Measurements from ENCODE around the gene TMEM235.

TMEM235 gene

GRCh38 chr17:78210111-78210510, 21.3 kb upstream of the TMEM235 start:
- TF ChIP-seq FOXP2 (optimal IDR thresholded peaks at IDR 0.05; ENCODE audit: control extremely low read depth, extremely low read length, insufficient read depth) (no peak), EZH2 (IDR thresholded peaks at IDR 0.05) (no peak), POLR2AphosphoS5 (IDR thresholded peaks at IDR 0.05; ENCODE audit: borderline replicate concordance, low read depth, low read length) (no peak)
- DNase-seq (ENCODE audit: low read depth, low spot score): no peak

GRCh38 chr17:78211032-78211431, 20.4 kb upstream of the TMEM235 start:
- no peak for DNase-seq (ENCODE audit: low read depth, low spot score)
- Histone ChIP-seq H3K27ac (no peak overlapping the region), H3K9me3 (ENCODE audit: low read depth, low read length) (no peaks in the 10 kb centered on the region), H3K9ac (ENCODE audit: insufficient read length) (no peak overlapping the region), H3K36me3 (ENCODE audit: insufficient read depth, low read length) (peaks cover 6% of the 10 kb centered on the region), H3K4me3 (no peak overlapping the region)
- TF ChIP-seq EZH2 (IDR thresholded peaks at IDR 0.05): no peak
- TF ChIP-seq FOXP2 (optimal IDR thresholded peaks at IDR 0.05; ENCODE audit: control extremely low read depth, extremely low read length, insufficient read depth): no peak
- TF ChIP-seq POLR2AphosphoS5 (IDR thresholded peaks at IDR 0.05; ENCODE audit: borderline replicate concordance, low read depth, low read length): no peak

More at GRCh38 chr17:78210111-78210510, 21.3 kb upstream of the TMEM235 start:
- no peak overlapping the region for H3K9ac ChIP-seq (ENCODE audit: insufficient read length)
- no peak overlapping the region for H3K4me3 ChIP-seq
- no peak overlapping the region for H3K27ac ChIP-seq
- H3K9me3 ChIP-seq (ENCODE audit: low read depth, low read length): no peaks in the 10 kb centered on the region
- no peaks in the 10 kb centered on the region for H3K36me3 ChIP-seq (ENCODE audit: insufficient read depth, low read length)

- peak; percentile 16 for DNase-seq (ENCODE audit: low read depth, low spot score)
- H3K9me3 ChIP-seq (ENCODE audit: low read depth, low read length): no peaks in the 10 kb centered on the region
Measured at GRCh38 chr17:78214016-78214705, 17.3 kb upstream of the TMEM235 start, which contains the start of gene BIRC5. TSS of gene BIRC5 (plus strand) at chr17:78214253. CDS start at chr17:78214317, 64 bp downstream.

GRCh38 chr17:78214706-78215061, 16.7 kb upstream of the TMEM235 start:
- no peak for DNase-seq (ENCODE audit: low read depth, low spot score)
- TF ChIP-seq POLR2AphosphoS5 (IDR thresholded peaks at IDR 0.05; ENCODE audit: borderline replicate concordance, low read depth, low read length) (no peak), FOXP2 (optimal IDR thresholded peaks at IDR 0.05; ENCODE audit: control extremely low read depth, extremely low read length, insufficient read depth) (no peak), EZH2 (IDR thresholded peaks at IDR 0.05) (no peak)
- H3K27ac ChIP-seq: peak overlapping the region; percentile 85
- peak overlapping the region; percentile 88 for H3K9ac ChIP-seq (ENCODE audit: insufficient read length)
- peak overlapping the region; percentile 83 for H3K4me3 ChIP-seq
- no peaks in the 10 kb centered on the region for H3K9me3 ChIP-seq (ENCODE audit: low read depth, low read length)
- peaks cover 35% of the 10 kb centered on the region for H3K36me3 ChIP-seq (ENCODE audit: insufficient read depth, low read length)

More at GRCh38 chr17:78214016-78214705, 17.3 kb upstream of the TMEM235 start, which contains the start of gene BIRC5:
- peak within 1 kb of the TSS; percentile 83 for H3K4me3 ChIP-seq
- H3K36me3 ChIP-seq (ENCODE audit: insufficient read depth, low read length): peaks cover 30% of the 10 kb centered on the region
- peak within 1 kb of the TSS; percentile 85 for H3K27ac ChIP-seq
- peak within 1 kb of the TSS; percentile 88 for H3K9ac ChIP-seq (ENCODE audit: insufficient read length)
- TF ChIP-seq EZH2 (IDR thresholded peaks at IDR 0.05): no peak
- TF ChIP-seq FOXP2 (optimal IDR thresholded peaks at IDR 0.05; ENCODE audit: control extremely low read depth, extremely low read length, insufficient read depth): no peak
- TF ChIP-seq POLR2AphosphoS5 (IDR thresholded peaks at IDR 0.05; ENCODE audit: borderline replicate concordance, low read depth, low read length): peak; percentile 87

GRCh38 chr17:78219396-78220150, 11.9 kb upstream of the TMEM235 start:
- H3K36me3 ChIP-seq (ENCODE audit: insufficient read depth, low read length): peaks cover 74% of the 10 kb centered on the region
- no peaks in the 10 kb centered on the region for H3K9me3 ChIP-seq (ENCODE audit: low read depth, low read length)
- H3K4me3 ChIP-seq: no peak overlapping the region
- TF ChIP-seq EZH2 (IDR thresholded peaks at IDR 0.05) (no peak), FOXP2 (optimal IDR thresholded peaks at IDR 0.05; ENCODE audit: control extremely low read depth, extremely low read length, insufficient read depth) (no peak), POLR2AphosphoS5 (IDR thresholded peaks at IDR 0.05; ENCODE audit: borderline replicate concordance, low read depth, low read length) (no peak)
- no peak overlapping the region for H3K9ac ChIP-seq (ENCODE audit: insufficient read length)
- no peak overlapping the region for H3K27ac ChIP-seq
- no peak for DNase-seq (ENCODE audit: low read depth, low spot score)

GRCh38 chr17:78223061-78223460, 8.4 kb upstream of the TMEM235 start:
- H3K9ac ChIP-seq (ENCODE audit: insufficient read length): no peak overlapping the region

GRCh38 chr17:78223765-78224164, 7.7 kb upstream of the TMEM235 start:
- Histone ChIP-seq H3K9me3 (ENCODE audit: low read depth, low read length) (no peaks in the 10 kb centered on the region), H3K9ac (ENCODE audit: insufficient read length) (no peak overlapping the region), H3K36me3 (ENCODE audit: insufficient read depth, low read length) (peaks cover 52% of the 10 kb centered on the region), H3K27ac (0 out of 2 replicates have a peak overlapping the region, but pooled peaks have one; percentile 31), H3K4me3 (no peak overlapping the region)
- no peak for DNase-seq (ENCODE audit: low read depth, low spot score)
- TF ChIP-seq FOXP2 (optimal IDR thresholded peaks at IDR 0.05; ENCODE audit: control extremely low read depth, extremely low read length, insufficient read depth) (no peak), EZH2 (IDR thresholded peaks at IDR 0.05) (no peak), POLR2AphosphoS5 (IDR thresholded peaks at IDR 0.05; ENCODE audit: borderline replicate concordance, low read depth, low read length) (no peak)

More at GRCh38 chr17:78223061-78223460, 8.4 kb upstream of the TMEM235 start:
- Histone ChIP-seq H3K27ac (no peak overlapping the region), H3K4me3 (no peak overlapping the region), H3K36me3 (ENCODE audit: insufficient read depth, low read length) (peaks cover 58% of the 10 kb centered on the region), H3K9me3 (ENCODE audit: low read depth, low read length) (no peaks in the 10 kb centered on the region)
- TF ChIP-seq FOXP2 (optimal IDR thresholded peaks at IDR 0.05; ENCODE audit: control extremely low read depth, extremely low read length, insufficient read depth): no peak
- TF ChIP-seq POLR2AphosphoS5 (IDR thresholded peaks at IDR 0.05; ENCODE audit: borderline replicate concordance, low read depth, low read length): no peak
- TF ChIP-seq EZH2 (IDR thresholded peaks at IDR 0.05): no peak
- no peak for DNase-seq (ENCODE audit: low read depth, low spot score)

Data from SK-N-MC (cell line).